ENCODE data around the gene MDM4.

The MDM4 gene

GRCh38 chr1:204577794-204578478 lies 61.7 kb downstream of the MDM4 start:
- no peak for TF ChIP-seq CTCF (conservative IDR thresholded peaks at IDR 0.05)
- no peak overlapping the region for H3K27ac ChIP-seq

GRCh38 chr1:204578867-204579664 lies 62.9 kb downstream of the MDM4 start:
- no peak overlapping the region for H3K27ac ChIP-seq
- TF ChIP-seq CTCF (conservative IDR thresholded peaks at IDR 0.05), result no peak

- TF ChIP-seq CTCF (conservative IDR thresholded peaks at IDR 0.05), result no peak
- H3K27ac ChIP-seq, result no peak overlapping the region
Measured at GRCh38 chr1:204579681-204580080, 63.5 kb downstream of the MDM4 start.

GRCh38 chr1:204580862-204581261 lies 64.7 kb downstream of the MDM4 start:
- no peak overlapping the region for H3K27ac ChIP-seq

GRCh38 chr1:204581759-204582158 lies 65.6 kb downstream of the MDM4 start:
- TF ChIP-seq CTCF (conservative IDR thresholded peaks at IDR 0.05), result no peak
- H3K27ac ChIP-seq, result no peak overlapping the region

More at GRCh38 chr1:204580862-204581261, 64.7 kb downstream of the MDM4 start:
- no peak for TF ChIP-seq CTCF (conservative IDR thresholded peaks at IDR 0.05)

GRCh38 chr1:204583909-204584632 lies 67.9 kb downstream of the MDM4 start:
- no peak for TF ChIP-seq CTCF (conservative IDR thresholded peaks at IDR 0.05)

More at GRCh38 chr1:204583909-204584632, 67.9 kb downstream of the MDM4 start:
- no peak overlapping the region for H3K27ac ChIP-seq

Measured in VCaP (cell line).